Smooth muscle cell of the brain vasculature (primary cell): ENCODE results near the gene LNX2.

Experiments
- DNase-seq: peaks from one replicate; pipeline ENCODE4 v3.0.0-alpha.2; 2012; ENCODE audit warnings: low read depth, low spot score

The LNX2 gene

GRCh38 chr13:27504868-27505194 is 115.5 kb downstream of the LNX2 start:
- no peak for DNase-seq

- DNase-seq: no peak
Observed at GRCh38 chr13:27504128-27504867, 116.0 kb downstream of the LNX2 start.

GRCh38 chr13:27500806-27501534 is 119.4 kb downstream of the LNX2 start:
- DNase-seq: no peak

- DNase-seq: no peak
Observed at GRCh38 chr13:27497563-27498230, 122.6 kb downstream of the LNX2 start.

- no peak for DNase-seq
Observed at GRCh38 chr13:27496536-27497273, 123.6 kb downstream of the LNX2 start.

GRCh38 chr13:27496006-27496405 is 124.3 kb downstream of the LNX2 start:
- no peak for DNase-seq
